MM.1S (cell line): ENCODE measurements around the gene IRGQ.
"Not testable (repeated sequence)": the region's sequence is repeated elsewhere in the genome, so short reads cannot be mapped to it uniquely, and the experiment has no call there.

ENCODE experiments used
- CTCF ChIP-seq: fragments of 300-600 bp; sonication (generic); IDR thresholded peaks from 2 replicates; pipeline ENCODE4 v1.5.1; 2016; ENCODE audit warnings: antibody characterized with exemption, low read length, mixed read lengths
- EZH2 ChIP-seq: fragments of 300-600 bp; sonication (generic); optimal IDR thresholded peaks from 2 replicates; pipeline ENCODE3; 2017; ENCODE audit warnings: low read depth, mild to moderate bottlenecking, antibody characterized with exemption, low read length, mixed read lengths

- TF ChIP-seq CTCF, EZH2: not testable (repeated sequence)
These were observed 39.6 kb upstream of the IRGQ start for GRCh38 chr19:43635561-43635940.
